HepG2 (cell line): ENCODE data around the gene LUZP1. TPM values are rescaled to one million over a fixed set of nuclear protein-coding genes. Genes with fewer than 3 reads are reported as not detected.

Experiments
- ATAC-seq: fragments of 200-7000 bp; cut with Tn5 transposase; 3 replicates; pipeline ENCODE4 v1.9.1; 2020; ENCODE audit warnings: mild to moderate bottlenecking, moderate library complexity
- BruUV-seq: library from RNA; stranded (reverse); fragments of 400-500 nt; replicated peaks from 2 replicates; lab custom pipeline; 2021; lab: Mats Ljungman, UMichigan
- CTCF ChIA-PET: fragments of 300-600 bp; formaldehyde crosslinking; extraction: SDS; loops from one replicate; lab custom pipeline; 2021; ENCODE audit warnings: low total read pairs, inconsistent platforms, low intra/inter-chr PET ratio; lab: Yijun Ruan, JAX
- POLR2A ChIA-PET: fragments of 350-600 bp; sonication (Branson Sonifier 250); formaldehyde crosslinking; loops from one replicate; lab custom pipeline; 2020; ENCODE audit warnings: antibody characterized with exemption, inconsistent platforms; lab: Yijun Ruan, JAX
- DNase-seq: peaks from one replicate; pipeline ENCODE4 v3.0.0-alpha.2; 2015; ENCODE audit warnings: low spot score
- FAIRE-seq: peaks from 3 replicates; lab custom pipeline; 2011; peaks lifted over from hg19 to GRCh38; lab: Jason Lieb, UNC
- H2AFZ ChIP-seq: one replicate; pipeline ENCODE4 v1.6.1; 2011; ENCODE audit warnings: low read length, inconsistent platforms
- H3K27ac ChIP-seq: fragments of 300-600 bp; 3 replicates; pipeline ENCODE4 v1.8.0; 2011; ENCODE audit warnings: mixed run types, mild to moderate bottlenecking, mixed read lengths, low read length, inconsistent platforms; ENCODE audit not compliant: insufficient read depth; ENCODE audit errors: extremely low read length
- H3K27me3 ChIP-seq, 2 experiments: fragments of 200-600 bp in 1 of 2; 2 replicates in 1 of 2; 3 replicates in 1 of 2; pipeline versions ENCODE4 v1.6.0 to v1.8.0; 2011; ENCODE audit warnings: low read length in 2 of 2, mild to moderate bottlenecking in 2 of 2, moderate library complexity in 2 of 2, inconsistent platforms in 1 of 2; ENCODE audit not compliant: insufficient read depth in 2 of 2, control insufficient read depth in 1 of 2
- H3K36me3 ChIP-seq, 2 experiments: fragments of 200-600 bp in 1 of 2; replicated peaks in 1 of 2; 2 replicates in 1 of 2; 3 replicates in 1 of 2; pipeline versions ENCODE4 v1.5.1 to v1.8.0; 2011; ENCODE audit warnings: low read length in 2 of 2, inconsistent platforms in 1 of 2; ENCODE audit not compliant: insufficient read depth in 2 of 2, control insufficient read depth in 1 of 2
- H3K4me1 ChIP-seq: 2 replicates; pipeline ENCODE4 v1.5.1; 2012; ENCODE audit warnings: low read length, inconsistent platforms; ENCODE audit not compliant: insufficient read depth
- H3K4me2 ChIP-seq: 2 replicates; pipeline ENCODE4 v1.6.0; 2011; ENCODE audit warnings: low read depth, low read length, inconsistent platforms
- H3K4me3 ChIP-seq, 3 experiments: fragments of 200-600 bp in 1 of 3; sonication (generic), shearing (Covaris generic) in 1 of 3; replicated peaks in 1 of 3; 2 replicates each; pipeline ENCODE4 v1.5.1; 2011 to 2016; ENCODE audit warnings: low read length in 3 of 3, inconsistent platforms in 2 of 3, low read depth in 2 of 3, mild to moderate bottlenecking in 2 of 3, control low read depth in 1 of 3, mixed read lengths in 1 of 3; ENCODE audit not compliant: insufficient read depth in 1 of 3
- H3K79me2 ChIP-seq: one replicate; pipeline ENCODE4 v1.6.1; 2011; ENCODE audit warnings: low read length, inconsistent platforms; ENCODE audit not compliant: insufficient read depth
- H3K9ac ChIP-seq: 2 replicates; pipeline ENCODE4 v1.6.0; 2011; ENCODE audit warnings: mild to moderate bottlenecking, low read depth, low read length, inconsistent platforms; ENCODE audit not compliant: insufficient read depth
- H3K9me3 ChIP-seq: 2 replicates; pipeline ENCODE4 v1.5.1; 2012; ENCODE audit warnings: mild to moderate bottlenecking, low read length
- H4K20me1 ChIP-seq: 2 replicates; pipeline ENCODE4 v1.6.0; 2011; ENCODE audit warnings: inconsistent platforms, mild to moderate bottlenecking, low read length, moderate library complexity; ENCODE audit not compliant: insufficient read depth
- ATAD3A ChIP-seq: sonication (generic); formaldehyde crosslinking; IDR thresholded peaks from 2 replicates; pipeline ENCODE4 v1.4.0; 2020; ENCODE audit warnings: missing genetic modification reagents
- JUN ChIP-seq: sonication (generic); formaldehyde crosslinking; IDR thresholded peaks from 2 replicates; pipeline ENCODE4 v1.4.0; 2020; ENCODE audit warnings: mild to moderate bottlenecking, missing genetic modification reagents
- MYC ChIP-seq: sonication (generic); formaldehyde crosslinking; IDR thresholded peaks from 2 replicates; pipeline ENCODE4 v1.9.0; 2021; ENCODE audit warnings: missing genetic modification reagents, borderline replicate concordance
- POLR2AphosphoS2 ChIP-seq: IDR thresholded peaks from 2 replicates; pipeline ENCODE4 v1.6.1; 2011; ENCODE audit warnings: low read depth, low read length, improper control_type of control experiment
- TEAD3 ChIP-seq: optimal IDR thresholded peaks from 2 replicates; pipeline ENCODE3; 2016; ENCODE audit warnings: borderline replicate concordance
- ZFX ChIP-seq: sonication (generic); formaldehyde crosslinking; IDR thresholded peaks from 2 replicates; pipeline ENCODE4 v1.4.0; 2020; ENCODE audit warnings: mild to moderate bottlenecking, low read depth, missing genetic modification reagents, moderate library complexity
- ZNF558 ChIP-seq: sonication (generic); formaldehyde crosslinking; IDR thresholded peaks from 2 replicates; pipeline ENCODE4 v1.9.0; 2022; ENCODE audit warnings: mild to moderate bottlenecking, missing genetic modification reagents, borderline replicate concordance
- ZNF768 ChIP-seq: sonication (generic); formaldehyde crosslinking; IDR thresholded peaks from 2 replicates; pipeline ENCODE4 v1.4.0; 2020; ENCODE audit warnings: missing genetic modification reagents
- ZNF782 ChIP-seq: sonication (generic); formaldehyde crosslinking; IDR thresholded peaks from 2 replicates; pipeline ENCODE4 v1.4.0; 2020; ENCODE audit warnings: missing genetic modification reagents, mild to moderate bottlenecking, borderline replicate concordance
- WGBS: methylation state at CpG from one replicate; pipeline ENCODE4 v1.1.6; 2017; ENCODE audit warnings: low lambda C conversion rate; 5-methylcytosine and 5-hydroxymethylcytosine counted together
- in situ Hi-C: cut with HindIII; loops from 2 replicates; pipeline ENCODE4 v1.10.0; 2017; ENCODE audit warnings: low pct_unique_long_range_greater_than_20kb; ENCODE audit not compliant: extremely low pct_ligation_motif_present
- intact Hi-C: fragments of 100-400 bp; cut with micrococcal nuclease; formaldehyde crosslinking; loops from one replicate; pipeline ENCODE4 v1.10.0; 2022; ENCODE audit not compliant: unreplicated experiment
- polyA plus RNA-seq, 8 experiments: library from polyadenylated mRNA; depleted of rRNA in 3 of 8; stranded (reverse) in 7 of 8; unstranded in 1 of 8; fragments of >200 nt; fragmentation: Illumina TruSeq in 4 of 8; extraction: Trizol in 4 of 8; gene quantifications; 2 replicates each; pipeline versions ENCODE4 v1.2.1 to v1.2.3, GENCODE V29; 2011 to 2016; ENCODE audit warnings: low read depth in 4 of 8, missing spikeins in 1 of 8, mixed read lengths in 1 of 8; ENCODE audit not compliant: insufficient read depth in 1 of 8
- total RNA-seq, 5 experiments: library from RNA; depleted of rRNA; stranded (reverse); fragments of >200 nt; fragmentation: Illumina TruSeq; extraction: Trizol; gene quantifications; 2 replicates each; pipeline ENCODE4 v1.2.3, GENCODE V29; 2016; ENCODE audit warnings: low read depth in 1 of 5
- TF ChIP-seq, protein P1 (sequence below): sonication (generic); formaldehyde crosslinking; conservative IDR thresholded peaks from 2 replicates; pipeline ENCODE4 v1.8.0; 2022; ENCODE audit warnings: mild to moderate bottlenecking, moderate library complexity, missing genetic modification reagents
- TF ChIP-seq, protein P2 (sequence below): sonication (generic); formaldehyde crosslinking; IDR thresholded peaks from 2 replicates; pipeline ENCODE4 v1.4.0; 2020; ENCODE audit warnings: missing genetic modification reagents
- TF ChIP-seq, protein P3 (sequence below): sonication (generic); formaldehyde crosslinking; IDR thresholded peaks from 2 replicates; pipeline ENCODE4 v1.8.0; 2022; ENCODE audit warnings: mild to moderate bottlenecking, missing genetic modification reagents, moderate library complexity

Gene LUZP1
- total and polyA plus RNA-seq, 2 of the 13 experiments (the other 11 are each of a cell fraction or from before 2014, with no cell fraction given), result 6.9 to 12.7 TPM

DNA sequence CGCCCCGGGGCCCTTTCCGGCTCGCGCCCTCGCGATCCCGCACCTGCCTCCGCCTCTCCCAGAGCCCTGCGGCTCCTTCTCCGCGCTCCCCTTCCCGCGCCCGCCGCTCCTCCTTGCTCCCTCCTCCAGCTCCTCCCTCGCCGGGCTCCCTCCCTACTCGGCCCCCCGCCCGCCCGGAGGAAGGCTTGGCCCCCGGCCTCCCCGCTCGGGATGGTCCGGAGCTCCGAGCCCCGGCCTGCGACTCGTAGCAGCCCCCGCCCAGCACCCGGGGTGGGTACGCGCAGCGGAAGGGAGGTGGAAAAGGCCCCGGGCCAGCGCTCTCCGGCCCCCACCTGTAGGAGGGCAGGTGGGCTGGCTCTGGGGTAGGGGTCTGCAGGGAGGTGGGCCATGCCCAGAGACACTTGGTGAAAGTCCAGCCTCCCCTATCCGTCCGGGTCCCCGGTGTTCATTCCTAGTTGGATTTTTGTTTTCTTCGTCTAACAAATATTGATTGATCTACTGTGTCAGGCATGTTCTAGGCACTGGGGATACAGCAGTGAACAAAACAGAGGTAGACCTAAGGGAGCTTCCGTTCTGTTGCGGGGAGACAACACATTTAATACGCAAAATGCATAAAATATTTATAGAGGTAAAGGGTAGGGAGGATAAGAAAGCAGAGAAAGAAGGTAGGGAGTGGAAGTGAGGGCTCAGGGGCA, 48.9 kb upstream of the LUZP1 start, which contains the start of gene HTR1D:
HTR1D (minus strand) TSS at position 82 of the 695 bp plus-strand sequence. CDS start 23,283 bp downstream, outside the sequence.
- Histone ChIP-seq H3K27me3 (peaks cover 3 to 5% of the 10 kb centered on the region in 2 experiments; a peak in 3 of 5 replicates), H3K4me2 (peak within 1 kb of the TSS; percentile 62), H3K79me2 (no peaks in the 10 kb centered on the region), H3K4me1 (peaks cover 31% of the 10 kb centered on the region), H4K20me1 (no peaks in the 10 kb centered on the region), H2AFZ (no peak within 1 kb of the TSS), H3K9me3 (no peaks in the 10 kb centered on the region), H3K36me3 (no peaks in the 10 kb centered on the region), H3K9ac (peak within 1 kb of the TSS; percentile 46; the same call in 1 of the 2 replicates), H3K4me3 (peak within 1 kb of the TSS; percentile 57 to 71 (median 64)), H3K27ac (no peak within 1 kb of the TSS)
- BruUV-seq, result no TSS peak
- FAIRE-seq, result no peak
- DNase-seq, result no peak
- ATAC-seq, result peak; percentile 47
- intact Hi-C loops, result loop anchor here (10.0 kb wide), 1 partner anchor 57 kb away; no protein-coding TSS in a partner anchor
- in situ Hi-C loops, result no loop called here
- POLR2A ChIA-PET, result no interaction called here
- 3% methylated on average over 27 of the region's 45 CpGs for WGBS
- CTCF ChIA-PET, result no interaction called here
- TF ChIP-seq MYC (CRISPR knock-in tag) (no peak), ZNF768 (CRISPR knock-in tag) (0 out of 2 replicates have a peak, but pooled peaks have one; percentile 8), POLR2AphosphoS2 (no peak), JUN (CRISPR knock-in tag) (no peak), ZFX (CRISPR knock-in tag) (0 out of 2 replicates have a peak, but pooled peaks have one; percentile 7), ZNF558 (CRISPR knock-in tag) (no peak), TEAD3 (CRISPR knock-in tag) (peak; percentile 20), ATAD3A (CRISPR knock-in tag) (no peak), ZNF782 (no peak)
- TF ChIP-seq, protein P1, sequence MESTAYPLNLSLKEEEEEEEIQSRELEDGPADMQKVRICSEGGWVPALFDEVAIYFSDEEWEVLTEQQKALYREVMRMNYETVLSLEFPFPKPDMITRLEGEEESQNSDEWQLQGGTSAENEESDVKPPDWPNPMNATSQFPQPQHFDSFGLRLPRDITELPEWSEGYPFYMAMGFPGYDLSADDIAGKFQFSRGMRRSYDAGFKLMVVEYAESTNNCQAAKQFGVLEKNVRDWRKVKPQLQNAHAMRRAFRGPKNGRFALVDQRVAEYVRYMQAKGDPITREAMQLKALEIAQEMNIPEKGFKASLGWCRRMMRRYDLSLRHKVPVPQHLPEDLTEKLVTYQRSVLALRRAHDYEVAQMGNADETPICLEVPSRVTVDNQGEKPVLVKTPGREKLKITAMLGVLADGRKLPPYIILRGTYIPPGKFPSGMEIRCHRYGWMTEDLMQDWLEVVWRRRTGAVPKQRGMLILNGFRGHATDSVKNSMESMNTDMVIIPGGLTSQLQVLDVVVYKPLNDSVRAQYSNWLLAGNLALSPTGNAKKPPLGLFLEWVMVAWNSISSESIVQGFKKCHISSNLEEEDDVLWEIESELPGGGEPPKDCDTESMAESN (CRISPR knock-in tag), result no peak
- TF ChIP-seq, protein P2, sequence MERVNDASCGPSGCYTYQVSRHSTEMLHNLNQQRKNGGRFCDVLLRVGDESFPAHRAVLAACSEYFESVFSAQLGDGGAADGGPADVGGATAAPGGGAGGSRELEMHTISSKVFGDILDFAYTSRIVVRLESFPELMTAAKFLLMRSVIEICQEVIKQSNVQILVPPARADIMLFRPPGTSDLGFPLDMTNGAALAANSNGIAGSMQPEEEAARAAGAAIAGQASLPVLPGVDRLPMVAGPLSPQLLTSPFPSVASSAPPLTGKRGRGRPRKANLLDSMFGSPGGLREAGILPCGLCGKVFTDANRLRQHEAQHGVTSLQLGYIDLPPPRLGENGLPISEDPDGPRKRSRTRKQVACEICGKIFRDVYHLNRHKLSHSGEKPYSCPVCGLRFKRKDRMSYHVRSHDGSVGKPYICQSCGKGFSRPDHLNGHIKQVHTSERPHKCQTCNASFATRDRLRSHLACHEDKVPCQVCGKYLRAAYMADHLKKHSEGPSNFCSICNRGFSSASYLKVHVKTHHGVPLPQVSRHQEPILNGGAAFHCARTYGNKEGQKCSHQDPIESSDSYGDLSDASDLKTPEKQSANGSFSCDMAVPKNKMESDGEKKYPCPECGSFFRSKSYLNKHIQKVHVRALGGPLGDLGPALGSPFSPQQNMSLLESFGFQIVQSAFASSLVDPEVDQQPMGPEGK (CRISPR knock-in tag), result peak; percentile 49
- TF ChIP-seq, protein P3, sequence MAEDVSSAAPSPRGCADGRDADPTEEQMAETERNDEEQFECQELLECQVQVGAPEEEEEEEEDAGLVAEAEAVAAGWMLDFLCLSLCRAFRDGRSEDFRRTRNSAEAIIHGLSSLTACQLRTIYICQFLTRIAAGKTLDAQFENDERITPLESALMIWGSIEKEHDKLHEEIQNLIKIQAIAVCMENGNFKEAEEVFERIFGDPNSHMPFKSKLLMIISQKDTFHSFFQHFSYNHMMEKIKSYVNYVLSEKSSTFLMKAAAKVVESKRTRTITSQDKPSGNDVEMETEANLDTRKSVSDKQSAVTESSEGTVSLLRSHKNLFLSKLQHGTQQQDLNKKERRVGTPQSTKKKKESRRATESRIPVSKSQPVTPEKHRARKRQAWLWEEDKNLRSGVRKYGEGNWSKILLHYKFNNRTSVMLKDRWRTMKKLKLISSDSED (CRISPR knock-in tag), result no peak
